Right lobe of liver (tissue), 4 donors: ENCODE measurements around the gene ARFGEF3.

Experiments
- POLR2A ChIP-seq: fragments of 450-650 bp; IDR thresholded peaks from one replicate; pipeline ENCODE4 v1.6.1; 2017; ENCODE audit warnings: antibody characterized with exemption, mild to moderate bottlenecking
- TF ChIP-seq, protein P1 (sequence below), 4 donors: fragments of 200-600 bp in 3 of 4; fragments of 450-650 bp in 1 of 4; IDR thresholded peaks; one replicate each; pipeline versions ENCODE4 v1.5.1 to v1.8.0; 2016 to 2022; ENCODE audit warnings: antibody characterized with exemption in 4 of 4, mild to moderate bottlenecking in 2 of 4
- donor health status: DM: no; HTN: no; CAD: no.
- donor health status: DM: no; HTN: no; CAD: no.
- donor health status: DM: no; HTN: yes; CAD: no.

DNA sequence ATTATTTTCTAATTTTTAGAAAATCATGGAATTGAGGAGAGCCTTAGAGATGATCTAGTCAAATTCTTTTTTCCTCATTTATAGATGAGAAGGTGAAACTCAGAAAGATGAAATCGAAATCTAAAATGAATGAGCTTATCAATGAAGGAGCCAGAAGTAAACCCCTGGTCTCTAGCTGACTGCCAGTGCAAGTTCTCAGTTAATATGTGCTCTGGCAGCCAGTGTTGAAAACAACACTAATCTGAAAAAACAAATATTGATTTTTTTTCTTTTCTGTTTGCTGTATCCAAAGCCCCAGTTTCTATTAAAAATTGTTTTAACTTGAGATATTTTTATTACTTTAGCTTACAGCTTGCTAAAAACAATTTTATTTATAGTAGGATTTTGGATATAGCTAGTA lies 78.0 kb downstream of the ARFGEF3 start:
- TF ChIP-seq, protein P1, sequence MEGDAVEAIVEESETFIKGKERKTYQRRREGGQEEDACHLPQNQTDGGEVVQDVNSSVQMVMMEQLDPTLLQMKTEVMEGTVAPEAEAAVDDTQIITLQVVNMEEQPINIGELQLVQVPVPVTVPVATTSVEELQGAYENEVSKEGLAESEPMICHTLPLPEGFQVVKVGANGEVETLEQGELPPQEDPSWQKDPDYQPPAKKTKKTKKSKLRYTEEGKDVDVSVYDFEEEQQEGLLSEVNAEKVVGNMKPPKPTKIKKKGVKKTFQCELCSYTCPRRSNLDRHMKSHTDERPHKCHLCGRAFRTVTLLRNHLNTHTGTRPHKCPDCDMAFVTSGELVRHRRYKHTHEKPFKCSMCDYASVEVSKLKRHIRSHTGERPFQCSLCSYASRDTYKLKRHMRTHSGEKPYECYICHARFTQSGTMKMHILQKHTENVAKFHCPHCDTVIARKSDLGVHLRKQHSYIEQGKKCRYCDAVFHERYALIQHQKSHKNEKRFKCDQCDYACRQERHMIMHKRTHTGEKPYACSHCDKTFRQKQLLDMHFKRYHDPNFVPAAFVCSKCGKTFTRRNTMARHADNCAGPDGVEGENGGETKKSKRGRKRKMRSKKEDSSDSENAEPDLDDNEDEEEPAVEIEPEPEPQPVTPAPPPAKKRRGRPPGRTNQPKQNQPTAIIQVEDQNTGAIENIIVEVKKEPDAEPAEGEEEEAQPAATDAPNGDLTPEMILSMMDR (IDR thresholded peaks at IDR 0.05): no peak
- TF ChIP-seq POLR2A: no peak
